GM12878 (cell line): Measurements from ENCODE around the gene NCLN. TPM values are rescaled to one million over a fixed set of nuclear protein-coding genes. Genes with fewer than 3 reads are reported as not detected.
A peak's percentile ranks its signal among the peaks of the same experiment; 100 is the strongest.

Source experiments
- CEBPB ChIP-seq, 2 experiments: fragments of 150-350 bp in 1 of 2; IDR thresholded peaks; 2 replicates each; pipeline ENCODE4 v1.6.1; 2012 to 2014; ENCODE audit warnings: low read depth in 2 of 2, low read length in 2 of 2, borderline replicate concordance in 1 of 2, inconsistent platforms in 1 of 2
- EED ChIP-seq: sonication (generic); IDR thresholded peaks from 2 replicates; pipeline ENCODE4 v1.6.1; 2016; ENCODE audit warnings: antibody characterized with exemption, low read depth
- ESRRA ChIP-seq: IDR thresholded peaks from 2 replicates; pipeline ENCODE4 v1.6.1; 2012; ENCODE audit warnings: mild to moderate bottlenecking, low read length, improper control_type of control experiment
- IKZF1 ChIP-seq: fragments of 450-650 bp; conservative IDR thresholded peaks from 2 replicates; pipeline ENCODE4 v1.6.1; 2017; ENCODE audit warnings: antibody characterized with exemption, mild to moderate bottlenecking
- KAT2A ChIP-seq: conservative IDR thresholded peaks from 2 replicates; pipeline ENCODE4 v1.6.1; 2011; ENCODE audit warnings: low read depth, low read length; ENCODE audit not compliant: control insufficient read depth
- MTA2 ChIP-seq: fragments of 450-650 bp; IDR thresholded peaks from 2 replicates; pipeline ENCODE4 v1.6.1; 2016; ENCODE audit warnings: low read depth, mild to moderate bottlenecking, moderate library complexity
- NBN ChIP-seq: fragments of 450-650 bp; IDR thresholded peaks from 2 replicates; pipeline ENCODE4 v1.6.1; 2016
- NFXL1 ChIP-seq: fragments of 450-650 bp; IDR thresholded peaks from 2 replicates; pipeline ENCODE4 v1.6.1; 2017; ENCODE audit warnings: antibody characterized with exemption, mild to moderate bottlenecking, borderline replicate concordance
- PML ChIP-seq: IDR thresholded peaks from 2 replicates; pipeline ENCODE4 v1.6.1; 2012; ENCODE audit warnings: low read length, inconsistent platforms
- POLR2A ChIP-seq: IDR thresholded peaks from 2 replicates; pipeline ENCODE4 v1.6.1; 2011; ENCODE audit warnings: low read depth, mild to moderate bottlenecking, low read length
- RCOR1 ChIP-seq: conservative IDR thresholded peaks from 2 replicates; pipeline ENCODE4 v1.6.1; 2012; ENCODE audit warnings: low read depth, low read length, improper control_type of control experiment
- SMC3 ChIP-seq: IDR thresholded peaks from 2 replicates; pipeline ENCODE4 v1.6.1; 2011; ENCODE audit warnings: low read length, improper control_type of control experiment, borderline replicate concordance
- SPI1 ChIP-seq: IDR thresholded peaks from 2 replicates; pipeline ENCODE4 v1.6.1; 2011; ENCODE audit warnings: low read depth, mild to moderate bottlenecking, low read length, moderate library complexity, borderline replicate concordance; ENCODE audit not compliant: insufficient read depth
- TCF12 ChIP-seq: IDR thresholded peaks from 2 replicates; pipeline ENCODE4 v1.6.1; 2011; ENCODE audit warnings: low read depth, mild to moderate bottlenecking, low read length
- YBX1 ChIP-seq: fragments of 450-650 bp; IDR thresholded peaks from 2 replicates; pipeline ENCODE4 v1.6.1; 2016; ENCODE audit warnings: antibody characterized with exemption
- YY1 ChIP-seq: IDR thresholded peaks from 2 replicates; pipeline ENCODE4 v1.6.1; 2011; ENCODE audit warnings: low read depth, mild to moderate bottlenecking, low read length
- ZBTB4 ChIP-seq: fragments of 450-650 bp; formaldehyde crosslinking; IDR thresholded peaks from 2 replicates; pipeline ENCODE4 v1.4.0; 2022; ENCODE audit warnings: mild to moderate bottlenecking, moderate library complexity
- ZNF687 ChIP-seq: fragments of 450-650 bp; IDR thresholded peaks from 2 replicates; pipeline ENCODE4 v1.6.1; 2017; ENCODE audit warnings: mild to moderate bottlenecking, moderate library complexity
- ZSCAN29 ChIP-seq: fragments of 450-650 bp; IDR thresholded peaks from 2 replicates; pipeline ENCODE4 v1.6.1; 2017; ENCODE audit warnings: mild to moderate bottlenecking, moderate library complexity
- polyA plus RNA-seq, 11 experiments: library from polyadenylated mRNA; depleted of rRNA in 4 of 11; unstranded in 6 of 11; stranded (reverse) in 5 of 11; fragments of >200 nt; fragmentation: Nextera tagmentation in 4 of 11; fragmentation: Illumina TruSeq in 1 of 11; extraction: Ambion mirVana in 4 of 11; extraction: Trizol in 1 of 11; gene quantifications; 1 replicate in 1 of 11; 2 replicates in 10 of 11; pipeline versions ENCODE4 v1.2.1 to v1.2.3, GENCODE V29; 2011 to 2016; ENCODE audit warnings: inconsistent platforms in 2 of 11, missing spikeins in 2 of 11, low read depth in 1 of 11
- total RNA-seq, 4 experiments: library from RNA; depleted of rRNA in 3 of 4; stranded (reverse); fragments of >200 nt in 3 of 4; fragmentation: Illumina TruSeq in 1 of 4; extraction: Trizol in 1 of 4; gene quantifications; 2 replicates each; pipeline versions ENCODE4 v1.2.1 to v1.2.3, GENCODE V29; 2013 to 2021
- TF ChIP-seq, protein P1 (sequence below): fragments of 450-650 bp; IDR thresholded peaks from 2 replicates; pipeline ENCODE4 v1.6.1; 2016; ENCODE audit warnings: mild to moderate bottlenecking
- TF ChIP-seq, protein P2 (sequence below): IDR thresholded peaks from 2 replicates; pipeline ENCODE4 v1.6.1; 2011; ENCODE audit warnings: mild to moderate bottlenecking, low read depth, low read length, moderate library complexity; ENCODE audit not compliant: insufficient replicate concordance

NCLN gene
- total and polyA plus RNA-seq, 10 of the 15 experiments (the other 5 are each of a cell fraction or from before 2014, with no cell fraction given) = 2.2 to 79.1 (median 36.0) TPM

DNA sequence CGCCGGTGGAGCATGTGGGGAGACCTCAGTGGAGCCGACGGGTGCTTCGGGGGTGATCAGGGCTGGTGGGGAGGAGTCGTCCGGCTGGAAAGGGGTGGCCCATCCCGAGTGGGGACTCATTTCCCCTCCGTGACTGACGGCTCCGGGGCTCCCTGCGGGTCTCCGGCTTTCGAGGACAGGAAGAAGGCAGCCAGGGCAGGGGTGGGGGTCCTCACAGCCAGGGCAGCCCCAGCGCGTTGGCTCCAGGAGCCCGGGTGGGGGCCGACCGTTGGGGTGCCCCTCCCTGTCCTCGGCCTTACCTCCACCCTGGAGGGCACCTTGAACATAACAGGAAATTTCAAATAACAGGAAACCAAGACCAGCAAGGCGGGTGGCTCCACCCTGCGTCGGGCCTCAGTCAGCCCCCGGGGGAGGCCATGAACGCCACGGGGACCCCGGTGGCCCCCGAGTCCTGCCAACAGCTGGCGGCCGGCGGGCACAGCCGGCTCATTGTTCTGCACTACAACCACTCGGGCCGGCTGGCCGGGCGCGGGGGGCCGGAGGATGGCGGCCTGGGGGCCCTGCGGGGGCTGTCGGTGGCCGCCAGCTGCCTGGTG, 7.3 kb upstream of the NCLN start, which contains the start of gene S1PR4 (continued):
- no peak for TF ChIP-seq SPI1
- no peak for TF ChIP-seq NBN
- TF ChIP-seq, protein P1, sequence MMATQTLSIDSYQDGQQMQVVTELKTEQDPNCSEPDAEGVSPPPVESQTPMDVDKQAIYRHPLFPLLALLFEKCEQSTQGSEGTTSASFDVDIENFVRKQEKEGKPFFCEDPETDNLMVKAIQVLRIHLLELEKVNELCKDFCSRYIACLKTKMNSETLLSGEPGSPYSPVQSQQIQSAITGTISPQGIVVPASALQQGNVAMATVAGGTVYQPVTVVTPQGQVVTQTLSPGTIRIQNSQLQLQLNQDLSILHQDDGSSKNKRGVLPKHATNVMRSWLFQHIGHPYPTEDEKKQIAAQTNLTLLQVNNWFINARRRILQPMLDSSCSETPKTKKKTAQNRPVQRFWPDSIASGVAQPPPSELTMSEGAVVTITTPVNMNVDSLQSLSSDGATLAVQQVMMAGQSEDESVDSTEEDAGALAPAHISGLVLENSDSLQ = peak; percentile 81
- no peak; the same call in 1 of the 2 replicates for TF ChIP-seq PML
- TF ChIP-seq KAT2A = no peak
- peak; percentile 66 for TF ChIP-seq ZNF687
- TF ChIP-seq SMC3 = 0 out of 2 replicates have a peak, but pooled peaks have one; percentile 7
- no peak for TF ChIP-seq RCOR1
- TF ChIP-seq, protein P2, sequence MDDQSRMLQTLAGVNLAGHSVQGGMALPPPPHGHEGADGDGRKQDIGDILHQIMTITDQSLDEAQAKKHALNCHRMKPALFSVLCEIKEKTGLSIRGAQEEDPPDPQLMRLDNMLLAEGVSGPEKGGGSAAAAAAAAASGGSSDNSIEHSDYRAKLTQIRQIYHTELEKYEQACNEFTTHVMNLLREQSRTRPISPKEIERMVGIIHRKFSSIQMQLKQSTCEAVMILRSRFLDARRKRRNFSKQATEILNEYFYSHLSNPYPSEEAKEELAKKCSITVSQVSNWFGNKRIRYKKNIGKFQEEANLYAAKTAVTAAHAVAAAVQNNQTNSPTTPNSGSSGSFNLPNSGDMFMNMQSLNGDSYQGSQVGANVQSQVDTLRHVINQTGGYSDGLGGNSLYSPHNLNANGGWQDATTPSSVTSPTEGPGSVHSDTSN = no peak
- TF ChIP-seq MTA2 = no peak; the same call in 1 of the 2 replicates
- peak; percentile 78; the same call in 1 of the 2 replicates for TF ChIP-seq ESRRA
- TF ChIP-seq ZSCAN29 = no peak
- peak; percentile 78 for TF ChIP-seq POLR2A
- TF ChIP-seq NFXL1 = no peak
- no peak for TF ChIP-seq TCF12
- TF ChIP-seq ZBTB4 (CRISPR knock-in tag) = no peak
- TF ChIP-seq EED = no peak
- no peak for TF ChIP-seq CEBPB (IDR thresholded peaks at IDR 0.05; ENCODE audit: borderline replicate concordance in 1 of 2, low read depth in 2 of 2, low read length in 2 of 2)
- no peak for TF ChIP-seq YBX1
- TF ChIP-seq IKZF1 = peak; percentile 45; the same call in 1 of the 2 replicates
- no peak; the same call in 1 of the 2 replicates for TF ChIP-seq YY1
